Measurements from ENCODE around the gene ERCC4.

The ERCC4 gene

DNA sequence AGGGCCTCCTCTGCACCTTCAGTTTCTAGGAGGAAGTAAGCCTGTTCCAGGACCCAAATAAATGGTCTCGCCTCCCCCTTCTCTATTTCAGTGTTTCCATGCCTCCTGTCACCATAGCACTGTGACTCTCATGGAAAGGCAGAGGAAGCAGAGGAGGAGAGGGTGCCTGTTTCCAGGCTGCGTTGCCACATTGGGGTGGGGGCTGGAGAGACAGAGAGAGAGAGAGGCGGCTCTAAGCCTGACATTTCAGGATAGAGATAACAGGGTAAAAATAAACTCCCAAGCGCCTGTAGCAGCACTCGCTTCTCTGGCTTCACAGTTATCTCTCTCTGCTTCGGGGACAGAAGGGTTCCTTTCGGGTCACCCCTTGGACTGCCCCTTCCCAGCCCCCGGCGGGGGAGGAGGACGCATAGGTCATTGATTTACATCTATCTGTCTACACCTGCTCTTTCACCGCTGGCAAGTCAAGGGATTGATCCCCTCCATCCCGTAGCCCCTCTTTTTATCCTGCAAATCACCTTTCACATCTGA, 80.0 kb downstream of the ERCC4 start:
- H4K20me1 ChIP-seq (ENCODE audit: insufficient read depth) = no peaks in the 10 kb centered on the region
- H3K36me3 ChIP-seq (ENCODE audit: insufficient read depth) = no peaks in the 10 kb centered on the region
- no peak overlapping the region for H3K9ac ChIP-seq
- no peak overlapping the region for H3K4me3 ChIP-seq (IDR thresholded peaks at IDR 0.05; ENCODE audit: insufficient read depth, low read depth, low read length)
- no peak overlapping the region for H2AFZ ChIP-seq (ENCODE audit: low read depth)
- no peak overlapping the region for H3K27ac ChIP-seq
- no peaks in the 10 kb centered on the region for H3K27me3 ChIP-seq (ENCODE audit: insufficient read depth, low read depth)
- no peaks in the 10 kb centered on the region for H3K4me1 ChIP-seq (ENCODE audit: low read depth, poor library complexity, severe bottlenecking)
- no peak overlapping the region for H3K4me2 ChIP-seq
- no peaks in the 10 kb centered on the region for H3K79me2 ChIP-seq (ENCODE audit: insufficient read depth, low read depth)
- TF ChIP-seq, protein P1, sequence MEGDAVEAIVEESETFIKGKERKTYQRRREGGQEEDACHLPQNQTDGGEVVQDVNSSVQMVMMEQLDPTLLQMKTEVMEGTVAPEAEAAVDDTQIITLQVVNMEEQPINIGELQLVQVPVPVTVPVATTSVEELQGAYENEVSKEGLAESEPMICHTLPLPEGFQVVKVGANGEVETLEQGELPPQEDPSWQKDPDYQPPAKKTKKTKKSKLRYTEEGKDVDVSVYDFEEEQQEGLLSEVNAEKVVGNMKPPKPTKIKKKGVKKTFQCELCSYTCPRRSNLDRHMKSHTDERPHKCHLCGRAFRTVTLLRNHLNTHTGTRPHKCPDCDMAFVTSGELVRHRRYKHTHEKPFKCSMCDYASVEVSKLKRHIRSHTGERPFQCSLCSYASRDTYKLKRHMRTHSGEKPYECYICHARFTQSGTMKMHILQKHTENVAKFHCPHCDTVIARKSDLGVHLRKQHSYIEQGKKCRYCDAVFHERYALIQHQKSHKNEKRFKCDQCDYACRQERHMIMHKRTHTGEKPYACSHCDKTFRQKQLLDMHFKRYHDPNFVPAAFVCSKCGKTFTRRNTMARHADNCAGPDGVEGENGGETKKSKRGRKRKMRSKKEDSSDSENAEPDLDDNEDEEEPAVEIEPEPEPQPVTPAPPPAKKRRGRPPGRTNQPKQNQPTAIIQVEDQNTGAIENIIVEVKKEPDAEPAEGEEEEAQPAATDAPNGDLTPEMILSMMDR (conservative IDR thresholded peaks at IDR 0.05; ENCODE audit: low read depth, low read length) = no peak

DNA sequence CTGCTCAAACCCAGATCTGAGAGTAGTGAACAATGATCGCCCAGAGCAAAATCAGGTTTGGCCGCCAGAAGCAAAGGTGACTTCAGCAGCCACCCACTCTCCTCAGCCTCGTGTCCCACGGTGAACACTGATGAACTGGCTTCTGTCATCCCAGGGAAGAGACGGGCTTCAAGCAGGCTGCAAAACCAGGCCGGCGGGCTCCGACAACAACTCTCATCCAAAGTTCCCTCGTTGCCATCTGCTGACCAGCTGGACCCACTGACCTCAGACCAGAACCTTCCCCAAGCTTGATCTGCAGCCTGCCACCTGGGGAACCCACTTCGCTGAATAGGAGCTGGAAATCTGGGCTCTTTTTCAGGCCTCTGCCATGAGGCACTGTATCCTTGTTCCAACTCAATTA, 81.6 kb downstream of the ERCC4 start:
- Histone ChIP-seq H3K4me2 (no peak overlapping the region), H3K27ac (no peak overlapping the region), H3K27me3 (ENCODE audit: insufficient read depth, low read depth) (no peaks in the 10 kb centered on the region), H3K79me2 (ENCODE audit: insufficient read depth, low read depth) (no peaks in the 10 kb centered on the region), H2AFZ (ENCODE audit: low read depth) (no peak overlapping the region), H3K36me3 (ENCODE audit: insufficient read depth) (no peaks in the 10 kb centered on the region), H4K20me1 (ENCODE audit: insufficient read depth) (no peaks in the 10 kb centered on the region), H3K9ac (no peak overlapping the region), H3K4me1 (ENCODE audit: low read depth, poor library complexity, severe bottlenecking) (no peaks in the 10 kb centered on the region), H3K4me3 (IDR thresholded peaks at IDR 0.05; ENCODE audit: insufficient read depth, low read depth, low read length) (no peak overlapping the region)
- TF ChIP-seq, protein P1 (conservative IDR thresholded peaks at IDR 0.05; ENCODE audit: low read depth, low read length) = no peak
